Measurements from ENCODE around the gene BACH1. TPM values are rescaled to one million over a fixed set of nuclear protein-coding genes. Genes with fewer than 3 reads are reported as not detected.

Gene BACH1
- total RNA-seq, 1 experiment from 2014 or later: 48.7 TPM

- Mint-ChIP-seq H3K4me3 (no peak overlapping the region), H3K4me1 (peaks cover 47% of the 10 kb centered on the region), H3K9me3 (0 out of 2 replicates have a peak, but pooled peaks cover 3% of the 10 kb centered on the region), H3K36me3 (peaks cover 7% of the 10 kb centered on the region; the same call in 1 of the 2 replicates), H3K27ac (no peak overlapping the region), H3K27me3 (ENCODE audit: low read depth) (no peaks in the 10 kb centered on the region)
- no peak for DNase-seq (ENCODE audit: low spot score)
- ATAC-seq: no peak
- POLR2A ChIA-PET: interaction anchor here (1.0 kb wide), 1 partner anchor 9 kb away, joined by 3 read pairs; no protein-coding TSS in a partner anchor
- no peak for TF ChIP-seq ZNF423 (CRISPR knock-in tag; IDR thresholded peaks at IDR 0.05)
- no peak for TF ChIP-seq GRHL2 (CRISPR knock-in tag; IDR thresholded peaks at IDR 0.05; ENCODE audit: insufficient replicate concordance, severe bottlenecking)
- no peak for TF ChIP-seq ZNF232 (CRISPR knock-in tag; IDR thresholded peaks at IDR 0.05)
- TF ChIP-seq TCF7 (CRISPR knock-in tag; IDR thresholded peaks at IDR 0.05; ENCODE audit: low read depth): no peak
- no peak for TF ChIP-seq ATF1 (CRISPR knock-in tag; IDR thresholded peaks at IDR 0.05)
- no peak for TF ChIP-seq SP1 (CRISPR knock-in tag; conservative IDR thresholded peaks at IDR 0.05)
- no peak for TF ChIP-seq GTF2I (CRISPR knock-in tag; conservative IDR thresholded peaks at IDR 0.05)
- TF ChIP-seq E2F5 (CRISPR knock-in tag; IDR thresholded peaks at IDR 0.05): no peak
- no peak for TF ChIP-seq SMAD3 (CRISPR knock-in tag; IDR thresholded peaks at IDR 0.05; ENCODE audit: borderline replicate concordance)
- no peak for TF ChIP-seq JAZF1 (CRISPR knock-in tag; IDR thresholded peaks at IDR 0.05)
- TF ChIP-seq, protein P1, sequence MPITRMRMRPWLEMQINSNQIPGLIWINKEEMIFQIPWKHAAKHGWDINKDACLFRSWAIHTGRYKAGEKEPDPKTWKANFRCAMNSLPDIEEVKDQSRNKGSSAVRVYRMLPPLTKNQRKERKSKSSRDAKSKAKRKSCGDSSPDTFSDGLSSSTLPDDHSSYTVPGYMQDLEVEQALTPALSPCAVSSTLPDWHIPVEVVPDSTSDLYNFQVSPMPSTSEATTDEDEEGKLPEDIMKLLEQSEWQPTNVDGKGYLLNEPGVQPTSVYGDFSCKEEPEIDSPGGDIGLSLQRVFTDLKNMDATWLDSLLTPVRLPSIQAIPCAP (CRISPR knock-in tag; IDR thresholded peaks at IDR 0.05): no peak
- no peak for TF ChIP-seq KAT7 (CRISPR knock-in tag; IDR thresholded peaks at IDR 0.05; ENCODE audit: borderline replicate concordance)
- no peak for TF ChIP-seq CTCF (IDR thresholded peaks at IDR 0.05)
- no peak for TF ChIP-seq EMX1 (CRISPR knock-in tag; IDR thresholded peaks at IDR 0.05)
- no peak for TF ChIP-seq NFE2L1 (CRISPR knock-in tag; IDR thresholded peaks at IDR 0.05)
- TF ChIP-seq, protein P2, sequence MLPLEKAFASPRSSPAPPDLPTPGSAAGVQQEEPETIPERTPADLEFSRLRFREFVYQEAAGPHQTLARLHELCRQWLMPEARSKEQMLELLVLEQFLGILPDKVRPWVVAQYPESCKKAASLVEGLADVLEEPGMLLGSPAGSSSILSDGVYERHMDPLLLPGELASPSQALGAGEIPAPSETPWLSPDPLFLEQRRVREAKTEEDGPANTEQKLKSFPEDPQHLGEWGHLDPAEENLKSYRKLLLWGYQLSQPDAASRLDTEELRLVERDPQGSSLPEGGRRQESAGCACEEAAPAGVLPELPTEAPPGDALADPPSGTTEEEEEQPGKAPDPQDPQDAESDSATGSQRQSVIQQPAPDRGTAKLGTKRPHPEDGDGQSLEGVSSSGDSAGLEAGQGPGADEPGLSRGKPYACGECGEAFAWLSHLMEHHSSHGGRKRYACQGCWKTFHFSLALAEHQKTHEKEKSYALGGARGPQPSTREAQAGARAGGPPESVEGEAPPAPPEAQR (CRISPR knock-in tag; IDR thresholded peaks at IDR 0.05): no peak
- TF ChIP-seq ARID4B (CRISPR knock-in tag; IDR thresholded peaks at IDR 0.05; ENCODE audit: borderline replicate concordance): no peak
- no peak for TF ChIP-seq PREB (CRISPR knock-in tag; IDR thresholded peaks at IDR 0.05; ENCODE audit: borderline replicate concordance)
- TF ChIP-seq FOXJ3 (CRISPR knock-in tag; IDR thresholded peaks at IDR 0.05; ENCODE audit: borderline replicate concordance): no peak
- CTCF ChIA-PET: interaction anchor here (0.7 to 1.0 kb wide), 2 partner anchors 40 to 58 kb away, joined by 3 to 6 read pairs; no protein-coding TSS in a partner anchor
Measured at GRCh38 chr21:29308456-29308783, 9.7 kb downstream of the BACH1 start.

Measured in WTC11 (cell line).